Stimulated activated CD4-positive, alpha-beta T cell treated with anti-CD3 and anti-CD28 coated beads, Interleukin-1b, Interleukin-23, amount 100 ng/mL, for 4 hours (primary cell): Measurements from ENCODE around the gene NOTCH1.
"Not testable (repeated sequence)": the region's sequence is repeated elsewhere in the genome, so short reads cannot be mapped to it uniquely, and the experiment has no call there.

ENCODE experiments used
- DNase-seq, 2 donors: peaks; one replicate each; pipeline ENCODE4 v3.0.0-alpha.2; 2020; ENCODE audit warnings: low read depth in 2 of 2

Gene NOTCH1

DNA sequence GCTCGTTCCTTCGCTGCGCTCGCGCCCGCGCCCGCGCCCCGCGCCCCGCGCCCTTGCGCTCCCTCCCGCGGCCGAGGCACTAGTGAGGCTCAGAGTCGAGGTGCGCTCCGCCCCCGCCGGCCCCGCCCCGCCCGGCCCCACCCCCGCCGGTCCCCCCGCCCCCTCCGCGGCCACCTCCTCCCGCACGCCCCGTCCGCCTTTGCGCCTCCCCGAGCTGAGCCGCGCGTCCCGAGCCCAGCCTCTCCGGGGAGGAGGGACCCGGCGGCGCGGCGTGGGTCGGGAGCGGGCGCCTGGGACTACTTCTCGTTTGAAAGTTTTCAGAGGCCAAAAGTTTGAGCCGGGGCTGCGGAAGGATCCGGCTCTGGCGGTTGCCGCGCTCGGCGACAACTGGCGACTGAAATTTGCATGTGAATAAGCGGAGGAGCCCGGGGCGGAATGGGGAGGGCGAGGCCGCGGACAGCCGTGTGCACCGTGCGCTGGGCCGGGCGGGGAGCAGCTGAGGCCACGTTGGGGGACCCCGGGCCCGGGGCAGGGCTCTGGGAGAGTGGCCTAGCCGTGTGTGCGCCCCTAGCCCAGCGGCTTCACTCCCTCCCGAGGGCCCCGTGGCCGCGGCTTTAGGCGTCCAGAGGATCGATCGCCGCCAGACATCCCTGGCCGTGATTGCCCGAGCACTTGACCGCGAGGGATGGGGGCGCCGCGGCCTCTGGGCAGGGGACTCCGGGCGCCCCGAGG is at the start of gene NOTCH1:
Gene NOTCH1 (minus strand): TSS at position 84 of the 732 bp plus-strand sequence. CDS start 262 bp downstream, outside the sequence.
- peak; percentile 76 to 87 for DNase-seq

GRCh38 chr9:136594492-136594891 is 48.6 kb upstream of the NOTCH1 start:
- DNase-seq, result no peak

DNA sequence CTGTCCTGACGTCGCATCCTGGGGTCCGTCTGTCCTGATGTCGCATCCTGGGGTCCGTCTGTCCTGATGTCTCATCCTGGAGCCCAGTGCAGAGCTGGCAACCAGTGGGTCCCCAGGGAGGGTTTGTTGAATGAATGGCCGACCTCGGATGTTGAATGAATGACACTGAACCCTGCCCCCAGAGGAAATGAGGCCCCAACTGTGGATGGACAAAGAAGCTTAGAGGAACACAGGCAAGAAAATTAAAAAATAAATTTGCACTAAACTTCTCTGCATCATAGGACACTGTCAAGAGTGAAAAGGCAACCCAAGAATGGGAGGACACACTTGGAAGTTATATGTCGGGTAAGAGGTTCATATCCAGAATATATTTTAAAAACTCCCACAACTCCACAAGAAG is 47.7 kb upstream of the NOTCH1 start:
- no peak for DNase-seq

GRCh38 chr9:136592666-136593065 is 46.8 kb upstream of the NOTCH1 start:
- no peak for DNase-seq

GRCh38 chr9:136590821-136591752 is 45.2 kb upstream of the NOTCH1 start:
- no peak for DNase-seq

DNA sequence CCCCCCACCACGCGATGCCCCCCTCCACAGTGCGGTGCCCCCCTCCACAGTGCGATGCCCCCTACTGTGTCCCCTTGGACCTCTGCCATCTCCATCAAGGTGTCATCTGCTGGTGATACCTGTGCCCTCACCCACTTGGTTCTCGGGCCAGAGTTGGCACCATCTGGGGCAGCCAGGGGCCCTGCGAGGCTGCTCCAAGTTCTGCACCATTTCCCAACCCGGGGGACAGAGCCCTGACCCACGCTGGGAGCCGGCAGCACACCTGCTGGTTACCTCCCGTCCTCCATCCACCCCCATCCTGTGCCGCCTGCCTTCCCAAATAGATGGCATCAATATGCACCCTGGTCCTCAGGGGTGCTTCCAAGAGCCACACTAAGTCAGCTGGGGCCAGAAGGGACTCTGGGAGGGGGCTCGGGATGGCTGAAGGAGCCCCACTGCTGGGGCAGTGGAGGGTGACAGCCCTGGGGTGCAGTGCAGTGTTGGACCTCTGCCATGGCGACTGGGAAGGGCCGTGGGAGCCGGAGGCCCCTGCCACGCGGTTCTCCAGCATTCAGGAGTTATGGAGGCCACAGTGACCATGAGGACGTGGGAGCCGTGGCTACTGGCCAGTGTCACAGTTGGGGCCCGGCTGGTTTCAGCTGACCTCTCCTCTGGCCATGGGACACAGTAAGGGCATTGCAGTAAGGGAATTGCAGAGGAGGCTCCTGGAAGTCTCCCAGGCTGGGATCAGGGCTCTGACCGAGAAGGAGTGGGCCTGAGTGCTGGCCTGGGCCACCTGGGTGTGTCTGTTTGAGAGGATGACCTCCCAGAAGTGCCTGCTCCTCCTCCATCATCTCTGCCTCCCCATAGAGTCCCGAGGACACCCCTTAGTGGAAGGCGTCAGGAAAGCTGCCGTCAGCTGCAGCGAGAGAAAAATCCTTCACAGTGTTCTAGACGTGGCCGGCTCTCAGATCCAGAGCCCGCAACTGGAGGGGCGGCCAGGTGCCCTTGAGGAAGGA is 44.2 kb upstream of the NOTCH1 start:
- DNase-seq, result no peak

GRCh38 chr9:136588663-136589464 is 43.0 kb upstream of the NOTCH1 start:
- DNase-seq, result no peak

GRCh38 chr9:136587944-136588662 is 42.3 kb upstream of the NOTCH1 start:
- DNase-seq, result no peak

DNA sequence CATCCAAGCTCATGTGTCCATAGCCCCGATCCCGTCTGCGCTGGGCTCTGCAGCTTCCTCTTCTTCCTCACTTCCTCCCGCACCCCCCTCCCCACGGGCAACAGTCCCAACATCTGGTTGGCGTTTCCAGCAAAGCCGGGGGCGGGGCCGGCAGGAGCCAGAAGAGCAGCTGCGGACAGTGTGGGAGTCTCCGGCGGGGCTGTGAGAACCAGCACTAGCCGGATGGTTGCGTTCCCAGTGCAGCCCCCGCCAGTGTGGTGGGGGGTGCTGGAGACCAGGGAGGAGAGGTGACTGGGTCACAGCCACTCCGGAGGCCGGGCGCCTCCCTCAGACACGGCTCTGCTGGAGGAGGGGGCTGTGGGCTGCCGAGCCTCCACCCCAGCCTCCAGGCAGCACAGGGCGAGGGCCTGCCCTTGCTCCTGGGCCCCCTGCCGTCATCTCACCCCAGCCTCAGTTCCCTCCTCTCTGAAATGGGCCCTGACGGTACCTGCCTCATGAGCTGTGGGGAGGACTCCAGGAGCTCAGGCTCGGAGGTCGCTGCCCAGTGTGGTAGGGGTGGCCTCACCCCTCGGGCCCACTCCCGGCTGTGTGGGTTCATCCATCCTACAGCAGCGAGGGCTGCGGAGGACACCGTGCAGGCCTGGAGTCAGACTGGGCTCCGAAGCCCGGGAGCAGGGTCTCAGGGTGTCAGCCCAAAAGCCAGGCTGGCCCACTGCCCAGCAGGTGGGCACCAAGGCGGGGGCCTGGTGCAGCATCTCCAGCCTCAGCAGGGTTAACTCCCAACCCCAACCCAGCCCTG is 41.5 kb upstream of the NOTCH1 start:
- no peak for DNase-seq

DNA sequence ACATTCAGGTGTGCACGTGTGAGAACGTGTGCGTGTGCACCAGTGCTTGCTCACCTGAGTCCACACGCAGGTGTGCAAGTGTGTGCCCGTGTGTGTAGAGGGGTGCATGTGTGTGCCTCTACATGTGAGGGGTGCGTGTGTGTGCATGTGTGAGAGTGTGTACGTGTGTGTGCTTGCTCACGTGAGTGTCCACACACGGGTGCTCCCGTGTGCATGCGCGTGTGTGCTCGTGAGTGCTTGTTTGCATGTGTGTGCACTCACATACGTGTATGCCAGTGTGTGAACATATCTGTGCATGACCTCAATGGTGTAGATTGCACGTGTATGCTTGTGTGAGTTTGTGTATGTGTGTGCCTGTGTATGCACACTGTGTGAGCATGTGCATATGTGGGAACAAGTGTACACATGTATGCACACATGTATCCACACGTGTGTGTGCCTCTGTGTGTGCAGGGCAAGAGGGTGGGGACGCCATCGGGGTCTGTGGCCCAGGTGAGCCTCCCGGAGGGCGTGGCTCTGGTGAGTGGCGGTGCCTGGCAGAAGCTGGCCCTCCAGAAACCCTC is 40.6 kb upstream of the NOTCH1 start:
- DNase-seq, result no peak

DNA sequence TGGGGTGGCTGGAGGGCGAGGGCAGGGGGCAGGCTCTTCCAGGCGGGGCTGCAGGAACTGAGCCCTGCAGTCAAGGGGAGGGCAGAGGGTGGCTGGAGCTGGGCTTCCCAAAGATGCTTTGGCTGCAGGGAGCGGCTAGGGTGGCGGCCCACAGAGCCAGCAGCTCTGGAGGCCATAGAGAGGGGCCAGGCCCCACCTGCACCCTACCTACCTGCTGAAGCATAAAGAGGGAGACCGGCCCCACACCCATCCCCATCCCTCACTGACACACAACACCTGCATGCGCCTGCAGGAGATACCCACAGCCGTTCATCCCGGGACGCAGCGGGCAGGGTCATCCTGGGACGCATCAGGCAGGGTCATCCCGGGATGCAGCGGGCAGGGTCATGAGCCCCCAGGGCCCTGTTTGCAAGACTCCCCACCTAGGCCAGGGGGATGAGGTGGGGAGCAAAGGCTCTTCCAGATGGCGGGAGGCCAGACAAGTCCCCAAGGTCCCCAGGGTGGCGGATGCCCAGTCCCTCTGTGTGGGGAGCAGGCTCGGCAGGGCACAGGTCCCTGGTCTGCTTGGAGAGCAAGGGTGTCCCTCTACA is 39.8 kb upstream of the NOTCH1 start:
- no peak for DNase-seq

- no peak for DNase-seq
Measured at GRCh38 chr9:136584934-136585333, 39.1 kb upstream of the NOTCH1 start.

DNA sequence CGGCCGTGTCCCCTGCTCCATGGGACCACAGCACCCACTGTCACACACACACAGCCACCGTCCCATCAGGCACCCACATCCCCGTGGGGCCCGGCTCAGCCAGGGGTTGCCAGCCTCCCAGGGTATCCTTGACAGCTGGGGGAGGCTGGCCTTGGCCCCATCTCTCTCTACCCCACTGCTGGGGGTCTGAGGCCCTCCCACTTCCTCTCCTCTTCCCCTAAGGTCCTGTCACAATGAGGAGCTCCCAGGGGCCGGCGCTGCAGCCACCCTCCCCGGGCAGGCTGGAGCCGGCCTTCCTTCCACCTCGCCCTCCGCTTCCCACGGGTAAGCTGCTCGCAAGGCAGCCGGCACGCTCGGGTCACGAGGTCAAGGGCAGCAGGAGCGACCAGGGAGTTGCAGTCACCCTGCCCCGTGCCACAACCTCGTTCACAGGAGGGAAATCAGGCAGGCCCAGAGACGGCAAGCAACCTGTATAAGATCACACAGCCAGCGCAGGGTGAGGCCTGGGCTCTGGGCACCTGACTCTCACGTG is 38.6 kb upstream of the NOTCH1 start:
- DNase-seq, result no peak

GRCh38 chr9:136582977-136583735 is 37.3 kb upstream of the NOTCH1 start:
- DNase-seq, result no peak

DNA sequence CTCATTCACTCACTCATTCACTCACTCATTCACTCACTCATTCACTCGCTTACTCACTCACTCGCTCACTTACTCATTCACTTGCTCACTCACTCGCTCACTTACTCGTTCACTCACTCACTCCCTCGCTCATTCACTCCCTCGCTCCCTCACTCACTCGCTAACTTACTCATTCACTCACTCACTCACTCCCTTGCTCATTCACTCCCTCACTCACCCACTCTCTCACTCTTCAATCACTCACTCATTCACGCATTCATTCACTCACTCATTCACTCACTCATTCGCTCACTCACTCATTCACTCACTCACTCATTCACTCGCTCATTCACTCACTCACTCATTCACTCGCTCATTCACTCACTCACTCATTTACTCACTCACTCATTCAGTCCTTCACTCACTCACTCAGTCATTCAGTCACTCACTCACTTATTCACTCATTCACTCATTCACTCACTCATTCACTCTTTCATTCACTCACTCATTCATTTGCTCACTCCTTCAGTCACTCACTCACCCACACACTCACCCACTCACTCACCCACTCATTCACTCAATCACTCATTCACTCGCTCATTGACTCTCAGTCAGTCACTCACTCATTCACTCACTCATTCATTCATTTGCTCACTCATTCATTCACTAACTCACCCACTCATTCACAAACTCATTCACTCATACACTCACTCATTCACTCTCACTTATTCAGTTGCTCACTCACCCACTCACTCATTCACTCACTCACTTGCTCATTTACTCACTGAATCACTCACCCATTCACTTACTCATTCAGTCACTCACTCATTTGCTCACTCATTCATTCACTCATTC is 36.0 kb upstream of the NOTCH1 start:
- no peak for DNase-seq

GRCh38 chr9:136579650-136580219 is 33.9 kb upstream of the NOTCH1 start:
- DNase-seq, result not testable (repeated sequence)
